HG03108 (cell line): ENCODE measurements around the gene DENND6A.

Experiments
- ATAC-seq: cut with Tn5 transposase; IDR thresholded peaks from one replicate; pipeline ENCODE4 v1.9.1; 2021; ENCODE audit warnings: moderate library complexity; ENCODE audit not compliant: unreplicated experiment

The DENND6A gene

GRCh38 chr3:57582474-57583168 is 110.3 kb downstream of the DENND6A start:
- ATAC-seq = no peak

- ATAC-seq = no peak
These were observed 115.1 kb downstream of the DENND6A start for GRCh38 chr3:57577801-57578200.

- ATAC-seq = no peak
These were observed 116.8 kb downstream of the DENND6A start for GRCh38 chr3:57575966-57576626.
